Measurements from ENCODE around the gene ATP9A.

The ATP9A gene

GRCh38 chr20:51597389-51598231, 170.6 kb downstream of the ATP9A start:
- no peak for DNase-seq (ENCODE audit: low read depth)

GRCh38 chr20:51596668-51597388, 171.4 kb downstream of the ATP9A start:
- no peak for DNase-seq (ENCODE audit: low read depth)

- no peak for DNase-seq (ENCODE audit: low read depth)
These were observed 172.4 kb downstream of the ATP9A start for GRCh38 chr20:51595744-51596143.

- DNase-seq (ENCODE audit: low read depth) = peak; percentile 68
These were observed 173.1 kb downstream of the ATP9A start for GRCh38 chr20:51595058-51595532.

GRCh38 chr20:51594236-51595057, 173.7 kb downstream of the ATP9A start:
- no peak for DNase-seq (ENCODE audit: low read depth)

GRCh38 chr20:51593584-51593983, 174.6 kb downstream of the ATP9A start:
- no peak for DNase-seq (ENCODE audit: low read depth)

GRCh38 chr20:51592564-51592963, 175.6 kb downstream of the ATP9A start:
- no peak for DNase-seq (ENCODE audit: low read depth)

- no peak for DNase-seq (ENCODE audit: low read depth)
These were observed 176.3 kb downstream of the ATP9A start for GRCh38 chr20:51591871-51592270.

- DNase-seq (ENCODE audit: low read depth) = no peak
These were observed 179.4 kb downstream of the ATP9A start for GRCh38 chr20:51588762-51589161.

- no peak for DNase-seq (ENCODE audit: low read depth)
These were observed 181.0 kb downstream of the ATP9A start for GRCh38 chr20:51587145-51587544.

- no peak for DNase-seq (ENCODE audit: low read depth)
These were observed 182.2 kb downstream of the ATP9A start for GRCh38 chr20:51586005-51586440.

GRCh38 chr20:51585148-51585547, 183.0 kb downstream of the ATP9A start:
- DNase-seq (ENCODE audit: low read depth) = no peak

GRCh38 chr20:51584737-51585136, 183.5 kb downstream of the ATP9A start:
- no peak for DNase-seq (ENCODE audit: low read depth)

GRCh38 chr20:51584116-51584515, 184.1 kb downstream of the ATP9A start:
- DNase-seq (ENCODE audit: low read depth) = no peak

GRCh38 chr20:51583499-51583898, 184.7 kb downstream of the ATP9A start:
- no peak for DNase-seq (ENCODE audit: low read depth)

- no peak for DNase-seq (ENCODE audit: low read depth)
These were observed 185.1 kb downstream of the ATP9A start for GRCh38 chr20:51583073-51583472.

GRCh38 chr20:51581571-51581970, 186.6 kb downstream of the ATP9A start:
- no peak for DNase-seq (ENCODE audit: low read depth)

GRCh38 chr20:51579137-51579536, 189.1 kb downstream of the ATP9A start:
- DNase-seq (ENCODE audit: low read depth) = no peak

- no peak for DNase-seq (ENCODE audit: low read depth)
These were observed 190.1 kb downstream of the ATP9A start for GRCh38 chr20:51578145-51578459.

GRCh38 chr20:51577432-51578144, 190.6 kb downstream of the ATP9A start:
- no peak for DNase-seq (ENCODE audit: low read depth)

GRCh38 chr20:51575486-51575885, 192.7 kb downstream of the ATP9A start:
- no peak for DNase-seq (ENCODE audit: low read depth)

Data from activated T-cell treated with anti-CD3 and anti-CD28 coated beads for 48 hours (primary cell).